GM21717 (cell line): ENCODE results near the gene DICER1.

Experiments
- ATAC-seq: cut with Tn5 transposase; IDR thresholded peaks from one replicate; pipeline ENCODE4 v1.9.1; 2021; ENCODE audit warnings: mild to moderate bottlenecking, moderate library complexity; ENCODE audit not compliant: unreplicated experiment

Gene DICER1

DNA sequence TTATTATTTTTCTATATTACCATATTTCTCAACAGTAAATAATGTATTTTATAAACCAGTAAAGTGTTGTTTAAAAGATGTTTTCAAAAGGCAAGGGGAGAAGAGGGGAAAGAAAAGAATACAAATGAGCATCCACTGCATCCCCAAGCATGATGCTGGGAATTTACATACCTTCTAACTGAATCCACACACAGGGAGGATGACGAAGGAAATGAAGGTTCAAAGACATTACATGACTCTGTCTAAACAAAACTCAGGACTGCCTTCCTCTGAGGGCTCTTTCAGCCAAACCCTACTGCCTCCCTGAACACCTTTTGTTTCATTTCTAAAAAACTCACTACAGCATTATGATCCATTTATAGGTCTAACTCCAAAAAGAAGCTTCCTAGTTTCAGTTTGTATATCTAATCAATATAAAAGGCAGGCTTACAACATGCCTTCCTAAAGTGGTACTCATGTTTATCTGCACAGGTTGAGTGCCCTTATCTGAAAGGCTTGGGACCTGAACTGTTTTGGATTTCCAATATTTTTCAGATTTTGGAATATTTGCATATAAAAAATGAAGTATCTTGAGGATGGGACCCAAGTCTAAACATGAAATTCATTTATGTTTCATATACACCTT is 30.3 kb downstream of the DICER1 start:
- ATAC-seq: no peak

DNA sequence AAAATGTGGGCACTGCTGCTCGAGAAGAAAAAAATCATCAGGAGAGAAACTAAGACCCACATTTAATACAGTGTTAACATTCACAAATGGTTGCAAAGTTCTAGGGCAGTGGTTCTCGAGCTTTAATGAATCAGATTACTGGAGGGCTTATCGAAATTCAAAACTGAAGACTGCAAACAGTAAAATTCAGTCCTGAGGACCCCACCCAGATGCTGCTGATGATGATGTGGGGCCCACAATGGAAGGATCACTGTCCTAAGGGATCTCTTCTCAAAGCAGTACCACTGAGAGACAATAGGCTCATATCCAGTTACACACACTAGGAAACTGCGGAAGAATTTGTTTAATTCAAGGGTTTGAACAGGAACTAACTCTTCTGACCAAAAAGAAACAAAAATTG is 31.4 kb downstream of the DICER1 start:
- no peak for ATAC-seq

- no peak for ATAC-seq
These were observed 32.1 kb downstream of the DICER1 start for GRCh38 chr14:95125221-95125620.

DNA sequence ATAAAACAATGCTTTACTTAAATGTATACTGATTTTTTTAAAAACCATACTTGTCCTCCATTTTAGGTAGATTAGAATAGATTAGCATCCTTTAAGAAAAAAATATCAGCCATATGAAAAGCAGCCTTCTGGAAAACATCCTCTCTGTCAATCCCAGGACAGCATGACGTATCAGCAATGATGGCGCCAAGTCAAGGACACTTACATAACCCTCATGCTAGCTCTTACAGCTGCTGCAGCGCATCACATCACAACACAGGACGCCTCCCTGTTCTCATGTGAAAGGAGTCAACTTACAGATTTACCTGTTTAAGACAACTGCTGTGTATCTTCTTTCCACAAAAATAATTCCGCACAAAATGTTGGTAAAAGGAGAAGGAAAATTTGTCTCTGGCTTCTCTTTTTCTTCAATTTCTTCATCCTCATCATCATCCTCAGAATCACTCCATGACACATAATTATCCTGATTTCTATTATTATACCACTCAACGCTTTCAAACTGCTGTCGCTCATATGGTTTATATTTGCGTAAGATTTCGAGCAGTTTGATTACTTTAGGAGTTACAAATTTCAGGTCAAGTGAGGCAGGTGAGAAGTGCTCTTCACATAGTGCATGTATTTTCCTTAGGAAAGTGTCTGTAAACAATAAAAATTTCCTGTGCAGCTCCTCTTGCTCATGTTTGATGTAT is 33.3 kb downstream of the DICER1 start:
- ATAC-seq: no peak

DNA sequence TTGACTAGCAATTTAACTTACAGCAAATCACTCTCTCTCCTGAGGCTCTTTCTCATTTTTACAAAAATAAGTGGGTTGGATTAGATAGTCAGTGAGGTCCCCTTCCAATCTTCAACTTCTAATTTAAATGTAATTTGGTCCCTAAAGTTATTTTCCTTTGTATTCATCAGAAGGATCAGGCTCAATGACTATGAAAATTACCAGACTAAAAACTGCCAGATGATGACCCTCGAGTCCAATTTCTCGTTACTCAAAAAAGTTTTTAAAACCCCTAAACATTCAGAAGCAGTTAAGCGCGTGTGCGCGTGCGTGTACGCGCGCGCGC is 34.7 kb downstream of the DICER1 start:
- ATAC-seq: no peak

GRCh38 chr14:95121911-95122620 is 35.3 kb downstream of the DICER1 start:
- no peak for ATAC-seq

DNA sequence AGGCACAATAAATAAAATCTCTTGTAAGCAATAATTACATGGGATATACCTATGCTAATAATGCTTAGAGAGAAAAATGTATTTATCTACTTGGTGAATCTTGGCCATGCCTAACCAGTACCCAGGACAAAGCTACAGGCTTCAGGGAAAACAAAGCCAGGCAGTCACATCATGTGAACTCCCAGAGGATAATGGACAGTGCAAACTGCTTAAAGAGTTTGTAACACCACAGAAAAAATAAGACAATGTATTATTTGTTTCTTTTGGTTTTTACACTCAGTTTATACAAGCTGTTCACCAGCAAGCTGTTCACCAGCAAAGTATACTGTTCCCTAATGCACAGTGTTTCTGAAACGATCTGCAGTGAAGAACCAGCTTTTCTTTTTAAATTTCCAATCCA is 38.0 kb downstream of the DICER1 start:
- no peak for ATAC-seq

GRCh38 chr14:95117937-95118721 is 39.2 kb downstream of the DICER1 start:
- ATAC-seq: no peak

DNA sequence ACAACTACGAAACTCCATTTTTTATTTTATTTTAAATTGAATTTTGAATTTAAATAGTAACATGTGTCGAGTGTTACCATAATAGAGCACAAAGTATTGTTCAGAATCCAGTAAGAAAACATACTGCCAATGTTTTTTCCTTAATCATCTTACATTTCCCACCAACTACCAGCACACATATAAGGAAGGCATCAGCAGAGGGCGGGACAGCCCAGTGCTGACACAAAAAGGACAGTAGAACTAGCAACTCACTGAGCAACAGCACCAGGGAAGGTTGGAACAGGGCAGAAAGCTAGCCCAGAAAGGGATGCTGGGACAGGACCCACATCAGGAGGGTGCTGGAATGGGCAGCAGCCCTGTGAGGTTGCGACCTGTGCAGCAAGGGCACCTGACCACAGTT is 43.9 kb downstream of the DICER1 start:
- no peak for ATAC-seq

GRCh38 chr14:95111507-95112164 is 45.7 kb downstream of the DICER1 start:
- no peak for ATAC-seq

DNA sequence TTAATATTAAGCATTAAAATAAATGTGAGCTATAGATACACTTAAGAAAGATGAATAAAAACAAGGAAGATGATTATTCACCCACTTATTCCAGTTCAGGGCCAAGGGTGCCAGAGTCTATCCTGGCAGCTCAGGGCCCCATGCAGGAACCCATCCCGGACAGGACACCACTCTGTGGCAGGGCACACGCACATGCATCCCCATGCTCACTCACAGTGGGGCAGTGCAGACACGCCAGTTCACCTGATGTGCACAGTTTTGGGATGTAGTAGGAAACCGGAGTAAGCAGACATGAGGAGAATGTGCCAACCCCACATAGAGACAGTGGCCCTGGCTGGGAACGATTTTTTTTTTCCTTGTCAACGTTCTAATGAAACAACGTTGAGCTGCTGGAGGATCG is 47.2 kb downstream of the DICER1 start:
- ATAC-seq: no peak

- no peak for ATAC-seq
These were observed 49.6 kb downstream of the DICER1 start for GRCh38 chr14:95107711-95108110.

- ATAC-seq: no peak
These were observed 50.4 kb downstream of the DICER1 start for GRCh38 chr14:95106971-95107370.

- ATAC-seq: no peak
These were observed 52.4 kb downstream of the DICER1 start for GRCh38 chr14:95104911-95105310.

DNA sequence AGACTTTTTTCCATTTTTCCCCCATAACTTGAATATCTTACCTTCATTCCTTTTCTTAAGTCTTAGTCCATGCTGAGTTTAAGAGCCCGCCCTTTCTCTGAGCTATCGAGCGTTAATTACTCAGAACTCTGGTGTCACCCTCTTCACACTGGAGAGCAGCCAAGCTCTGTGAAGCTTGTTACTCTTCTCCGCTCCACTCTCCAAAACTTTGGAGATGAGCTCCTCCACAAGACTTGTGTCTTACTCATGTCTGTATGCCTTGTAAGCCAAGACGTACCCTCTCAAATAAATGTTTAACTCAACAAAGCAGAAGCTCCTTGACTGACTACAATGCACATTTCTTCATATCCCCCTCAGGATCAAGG is 54.7 kb downstream of the DICER1 start:
- ATAC-seq: no peak

GRCh38 chr14:95101736-95102679 is 55.3 kb downstream of the DICER1 start:
- ATAC-seq: no peak

DNA sequence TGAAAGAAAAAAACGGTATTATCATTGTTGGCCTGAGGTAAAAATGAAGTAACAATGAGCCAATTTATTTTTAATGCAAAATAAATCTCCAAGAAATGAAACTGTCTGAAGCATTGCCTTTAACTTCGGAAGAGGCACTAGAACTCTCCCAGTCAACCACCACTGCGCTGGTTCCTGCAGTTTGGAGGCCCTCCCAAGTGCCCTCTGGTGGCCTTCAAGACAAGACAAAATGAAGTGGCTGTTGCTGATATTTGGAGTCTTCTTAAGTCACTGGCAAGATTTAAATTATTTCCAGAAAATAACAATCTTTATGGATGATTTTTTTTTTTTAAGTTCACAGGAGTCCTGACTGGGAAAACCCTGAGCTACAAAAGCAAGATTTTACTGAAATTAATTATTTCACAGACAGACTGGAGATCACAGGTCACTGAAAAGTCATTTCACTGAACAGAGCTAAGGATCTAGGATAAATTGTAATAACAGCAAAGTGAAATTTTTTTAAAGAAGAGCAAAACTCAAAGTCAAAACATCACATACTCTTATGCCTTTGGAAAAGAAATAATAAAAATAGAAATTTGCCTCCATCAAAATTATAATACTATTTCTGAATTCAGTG is 58.2 kb downstream of the DICER1 start:
- ATAC-seq: no peak

- ATAC-seq: no peak
These were observed 59.9 kb downstream of the DICER1 start for GRCh38 chr14:95097385-95097784.

GRCh38 chr14:95096476-95096875 is 60.9 kb downstream of the DICER1 start:
- no peak for ATAC-seq

DNA sequence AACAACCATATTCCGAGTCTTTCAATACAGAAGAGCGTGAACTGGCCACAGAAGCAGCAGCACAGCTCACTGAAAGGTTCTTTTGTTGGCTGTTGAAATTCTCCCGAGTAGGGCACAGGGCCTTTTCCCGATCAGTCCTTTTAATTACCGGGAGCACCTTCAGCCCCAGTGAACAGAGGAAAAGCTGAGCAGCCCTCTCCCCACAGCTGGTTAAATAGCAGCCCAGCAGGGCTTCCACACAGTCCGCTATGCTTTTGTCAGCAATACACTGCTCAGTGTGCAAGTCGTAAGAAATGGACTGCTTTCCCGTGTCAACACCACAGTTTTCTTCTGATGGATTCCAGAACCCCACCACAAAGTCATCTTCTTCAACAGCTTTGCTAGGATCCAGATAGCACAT is 61.3 kb downstream of the DICER1 start:
- ATAC-seq: no peak
